T-helper 1 cell treated with Interleukin-12 subunit alpha and Interleukin-12 subunit beta and Interleukin-4 antibody, amounts not matched to agents 30 μg/mL and 1 μg/mL, for 36 hours (primary cell): Measurements from ENCODE around the gene CTU1.
A peak's percentile ranks its signal among the peaks of the same experiment; 100 is the strongest.

Source experiments
- H3K27ac Mint-ChIP-seq: one replicate; pipeline ENCODE4 v1.8.0; 2021; ENCODE audit warnings: mild to moderate bottlenecking, mixed read lengths
- H3K27me3 Mint-ChIP-seq: one replicate; pipeline ENCODE4 v1.8.0; 2021; ENCODE audit warnings: low read depth, mixed read lengths
- H3K36me3 Mint-ChIP-seq: one replicate; pipeline ENCODE4 v1.8.0; 2021; ENCODE audit warnings: low read depth, mixed read lengths
- H3K4me1 Mint-ChIP-seq: one replicate; pipeline ENCODE4 v1.8.0; 2021; ENCODE audit warnings: low read depth, mixed read lengths
- H3K4me3 Mint-ChIP-seq: one replicate; pipeline ENCODE4 v1.8.0; 2021; ENCODE audit warnings: mild to moderate bottlenecking, moderate library complexity, mixed read lengths
- H3K9me3 Mint-ChIP-seq: one replicate; pipeline ENCODE4 v1.8.0; 2021; ENCODE audit warnings: mixed read lengths

CTU1 gene

GRCh38 chr19:51124216-51124615 lies 16.0 kb upstream of the CTU1 start:
- peaks cover 5% of the 10 kb centered on the region for H3K27me3 Mint-ChIP-seq
- peak overlapping the region; percentile 53 for H3K4me3 Mint-ChIP-seq
- no peaks in the 10 kb centered on the region for H3K9me3 Mint-ChIP-seq
- H3K27ac Mint-ChIP-seq: peak overlapping the region; percentile 82
- H3K4me1 Mint-ChIP-seq: peaks cover 42% of the 10 kb centered on the region
- no peaks in the 10 kb centered on the region for H3K36me3 Mint-ChIP-seq

DNA sequence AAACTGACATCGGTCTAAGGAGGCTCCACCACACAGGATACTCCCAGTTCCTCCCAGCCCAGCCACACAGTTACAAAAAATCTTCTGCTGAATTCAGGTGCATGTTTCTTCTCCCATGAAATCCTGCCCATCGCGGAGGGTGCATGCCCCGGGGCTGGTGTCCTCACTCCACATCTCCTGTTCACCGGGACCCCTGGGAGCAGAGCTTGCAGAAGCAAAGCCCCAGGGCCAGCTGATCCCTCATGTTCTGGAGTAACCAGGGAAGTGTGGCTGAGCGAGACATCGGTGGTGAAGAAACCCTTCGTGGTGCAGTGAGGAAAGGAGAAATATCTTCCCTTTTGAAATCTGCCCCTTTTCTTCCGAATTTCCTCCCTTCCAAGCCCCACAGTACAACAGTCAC lies 15.6 kb upstream of the CTU1 start:
- H3K9me3 Mint-ChIP-seq: no peaks in the 10 kb centered on the region
- peak overlapping the region; percentile 82 for H3K27ac Mint-ChIP-seq
- H3K4me1 Mint-ChIP-seq: peaks cover 45% of the 10 kb centered on the region
- no peaks in the 10 kb centered on the region for H3K36me3 Mint-ChIP-seq
- H3K27me3 Mint-ChIP-seq: peaks cover 10% of the 10 kb centered on the region
- peak overlapping the region; percentile 53 for H3K4me3 Mint-ChIP-seq

GRCh38 chr19:51123381-51123800 lies 15.2 kb upstream of the CTU1 start:
- Mint-ChIP-seq H3K36me3 (no peaks in the 10 kb centered on the region), H3K27me3 (peaks cover 10% of the 10 kb centered on the region), H3K4me1 (peaks cover 41% of the 10 kb centered on the region), H3K27ac (peak overlapping the region; percentile 82), H3K9me3 (no peaks in the 10 kb centered on the region), H3K4me3 (peak overlapping the region; percentile 18)

DNA sequence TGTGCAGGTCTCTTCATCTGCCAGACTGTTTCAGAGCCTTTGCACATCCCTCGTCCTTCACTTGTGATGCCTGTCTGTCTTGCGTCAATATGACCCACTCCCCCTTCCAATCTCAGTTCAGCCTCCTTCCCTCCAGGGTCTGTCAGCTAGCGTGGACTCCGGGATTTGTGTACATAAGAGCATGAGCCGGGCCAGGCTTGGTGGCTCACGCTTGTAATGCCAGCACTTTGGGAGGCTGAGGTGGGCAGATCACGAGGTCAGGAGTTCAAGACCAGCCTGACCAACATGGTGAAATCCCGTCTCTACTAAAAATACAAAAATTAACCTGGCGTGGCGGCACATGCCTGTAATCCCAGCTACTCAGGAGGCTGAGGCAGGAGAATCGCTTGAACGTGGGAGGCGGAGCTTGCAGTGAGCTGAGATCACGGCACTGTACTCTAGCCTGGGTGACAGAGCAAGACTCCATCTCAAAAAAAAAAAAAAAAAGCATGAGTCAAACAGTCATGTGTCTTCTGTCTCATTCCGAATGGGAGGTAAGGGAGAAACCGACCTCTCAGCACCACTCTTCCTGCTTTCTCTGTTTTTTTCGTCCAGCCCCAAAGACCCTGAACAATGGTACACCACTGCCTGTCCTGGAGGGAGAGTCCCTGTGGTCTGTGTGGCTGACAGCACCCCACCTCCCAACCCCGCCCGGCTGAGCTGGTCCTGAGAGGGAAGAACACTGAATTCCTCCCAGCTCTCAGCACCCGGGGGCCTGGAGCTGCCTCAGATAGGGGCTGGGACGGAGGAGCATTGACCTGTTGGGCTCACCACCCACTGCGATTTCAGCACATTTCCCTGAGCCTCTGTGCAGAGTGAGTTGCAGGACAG lies 14.1 kb upstream of the CTU1 start:
- Mint-ChIP-seq H3K4me3 (peak overlapping the region; percentile 33), H3K9me3 (no peaks in the 10 kb centered on the region), H3K4me1 (peaks cover 38% of the 10 kb centered on the region), H3K27me3 (peaks cover 16% of the 10 kb centered on the region), H3K36me3 (no peaks in the 10 kb centered on the region), H3K27ac (no peak overlapping the region)

DNA sequence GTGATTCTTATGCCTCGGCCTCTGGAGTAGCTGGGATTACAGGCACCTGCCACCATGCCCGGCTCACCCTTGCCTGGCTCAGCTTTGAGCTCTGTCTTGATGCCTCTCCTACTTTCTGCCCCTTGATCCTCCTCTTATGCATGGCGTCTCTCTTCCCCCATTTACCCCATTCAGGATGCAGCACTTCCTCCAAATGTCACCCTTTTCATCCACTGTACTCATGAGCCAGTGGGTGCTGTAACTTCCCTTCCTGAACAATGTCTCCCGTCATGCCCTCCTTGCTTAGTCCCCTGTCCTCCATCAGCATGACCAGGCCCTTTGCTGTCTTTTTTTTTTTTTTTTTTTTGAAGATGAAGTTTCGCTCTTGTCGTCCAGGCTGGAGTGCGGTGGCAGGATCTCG lies 13.0 kb upstream of the CTU1 start:
- H3K27ac Mint-ChIP-seq: no peak overlapping the region
- peaks cover 24% of the 10 kb centered on the region for H3K27me3 Mint-ChIP-seq
- H3K4me1 Mint-ChIP-seq: peaks cover 32% of the 10 kb centered on the region
- H3K4me3 Mint-ChIP-seq: no peak overlapping the region
- no peaks in the 10 kb centered on the region for H3K36me3 Mint-ChIP-seq
- no peaks in the 10 kb centered on the region for H3K9me3 Mint-ChIP-seq

DNA sequence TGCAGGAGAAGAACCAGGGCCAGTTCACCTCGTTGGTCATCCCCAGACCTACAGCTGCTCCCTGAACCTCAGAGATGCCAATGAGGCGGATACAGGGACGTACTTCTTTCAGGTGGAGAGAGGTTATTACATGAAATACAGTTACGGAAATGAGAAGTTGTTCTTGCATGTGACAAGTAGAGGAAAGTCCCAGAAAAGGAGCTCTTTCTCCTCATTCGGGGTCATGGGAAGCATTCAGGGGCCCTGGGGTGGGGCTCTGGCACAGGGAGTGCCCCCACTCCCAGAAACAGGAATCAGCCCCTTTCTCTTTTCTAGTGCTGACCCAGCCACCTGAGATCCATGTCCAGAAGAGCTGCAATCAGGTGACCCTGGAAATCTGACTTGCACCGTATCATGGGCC lies 12.0 kb upstream of the CTU1 start:
- H3K4me1 Mint-ChIP-seq: peaks cover 35% of the 10 kb centered on the region
- no peaks in the 10 kb centered on the region for H3K36me3 Mint-ChIP-seq
- no peaks in the 10 kb centered on the region for H3K9me3 Mint-ChIP-seq
- H3K27me3 Mint-ChIP-seq: peaks cover 30% of the 10 kb centered on the region
- H3K4me3 Mint-ChIP-seq: no peak overlapping the region
- H3K27ac Mint-ChIP-seq: no peak overlapping the region

DNA sequence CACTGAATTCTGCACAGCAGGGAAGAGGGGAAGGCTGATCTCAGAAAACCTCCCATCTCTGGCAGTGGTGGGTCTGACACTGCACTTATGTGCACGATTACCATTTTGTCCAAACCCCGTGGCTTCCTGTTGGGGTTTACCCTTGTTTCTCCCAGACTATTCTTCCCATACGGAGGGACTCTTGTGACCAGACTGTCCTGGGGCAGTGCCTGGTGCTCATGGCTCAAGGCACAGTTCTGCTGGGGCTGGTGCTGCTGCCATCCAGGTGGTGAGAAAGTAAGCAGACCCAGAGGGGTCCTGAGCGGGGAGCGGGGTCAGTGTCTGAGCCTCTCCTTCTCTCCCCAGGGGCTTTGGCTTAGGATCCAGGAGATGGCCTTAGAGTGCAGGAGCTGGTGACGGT lies 11.4 kb upstream of the CTU1 start:
- Mint-ChIP-seq H3K4me3 (no peak overlapping the region), H3K4me1 (peaks cover 35% of the 10 kb centered on the region)

GRCh38 chr19:51119101-51119500 lies 10.9 kb upstream of the CTU1 start:
- no peaks in the 10 kb centered on the region for H3K36me3 Mint-ChIP-seq
- H3K27ac Mint-ChIP-seq: no peak overlapping the region
- no peak overlapping the region for H3K4me3 Mint-ChIP-seq
- H3K4me1 Mint-ChIP-seq: peaks cover 37% of the 10 kb centered on the region
- H3K9me3 Mint-ChIP-seq: no peaks in the 10 kb centered on the region
- H3K27me3 Mint-ChIP-seq: peaks cover 30% of the 10 kb centered on the region

More for the DNA sequence above, 11.4 kb upstream of the CTU1 start:
- H3K27me3 Mint-ChIP-seq: peaks cover 30% of the 10 kb centered on the region
- H3K36me3 Mint-ChIP-seq: no peaks in the 10 kb centered on the region
- no peak overlapping the region for H3K27ac Mint-ChIP-seq
- H3K9me3 Mint-ChIP-seq: no peaks in the 10 kb centered on the region

- H3K27ac Mint-ChIP-seq: no peak overlapping the region
- peaks cover 20% of the 10 kb centered on the region for H3K4me1 Mint-ChIP-seq
- H3K27me3 Mint-ChIP-seq: peaks cover 30% of the 10 kb centered on the region
- no peak overlapping the region for H3K4me3 Mint-ChIP-seq
- H3K9me3 Mint-ChIP-seq: no peaks in the 10 kb centered on the region
- no peaks in the 10 kb centered on the region for H3K36me3 Mint-ChIP-seq
Observed at GRCh38 chr19:51116736-51117286, 8.6 kb upstream of the CTU1 start.

GRCh38 chr19:51114087-51114729 lies 6.0 kb upstream of the CTU1 start:
- Mint-ChIP-seq H3K4me1 (peaks cover 18% of the 10 kb centered on the region), H3K4me3 (no peak overlapping the region), H3K27me3 (peaks cover 24% of the 10 kb centered on the region), H3K36me3 (no peaks in the 10 kb centered on the region), H3K9me3 (no peaks in the 10 kb centered on the region), H3K27ac (peak overlapping the region; percentile 3)

DNA sequence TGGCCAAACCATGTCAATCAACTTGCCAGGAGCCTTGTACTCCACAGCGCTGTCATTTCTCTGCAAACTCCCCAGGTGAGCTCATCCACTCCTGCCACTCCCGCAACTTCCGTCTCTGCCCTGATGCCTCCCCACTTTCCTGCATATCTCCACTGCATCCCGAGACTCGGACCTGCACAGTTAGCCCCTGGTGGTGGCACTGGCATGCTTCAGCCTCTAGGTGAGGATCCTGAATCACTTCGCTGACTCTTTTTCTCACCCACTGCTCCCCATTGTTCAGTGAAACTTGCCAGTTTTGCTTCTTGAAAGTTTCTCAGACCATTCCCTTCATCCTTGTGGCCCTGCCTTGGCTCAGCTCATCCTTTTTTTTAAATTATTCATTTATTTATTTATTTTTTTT lies 3.4 kb upstream of the CTU1 start:
- peaks cover 2% of the 10 kb centered on the region for H3K36me3 Mint-ChIP-seq
- H3K4me1 Mint-ChIP-seq: peaks cover 27% of the 10 kb centered on the region
- H3K27ac Mint-ChIP-seq: no peak overlapping the region
- H3K9me3 Mint-ChIP-seq: no peaks in the 10 kb centered on the region
- H3K27me3 Mint-ChIP-seq: peaks cover 8% of the 10 kb centered on the region
- no peak overlapping the region for H3K4me3 Mint-ChIP-seq

GRCh38 chr19:51110666-51110971 lies 2.4 kb upstream of the CTU1 start:
- H3K4me3 Mint-ChIP-seq: no peak overlapping the region
- H3K4me1 Mint-ChIP-seq: peaks cover 32% of the 10 kb centered on the region
- no peak overlapping the region for H3K27ac Mint-ChIP-seq
- H3K36me3 Mint-ChIP-seq: peaks cover 7% of the 10 kb centered on the region
- no peaks in the 10 kb centered on the region for H3K9me3 Mint-ChIP-seq
- H3K27me3 Mint-ChIP-seq: no peaks in the 10 kb centered on the region

GRCh38 chr19:51108805-51109146 lies 567 bp upstream of the CTU1 start:
- Mint-ChIP-seq H3K9me3 (no peaks in the 10 kb centered on the region), H3K36me3 (peaks cover 16% of the 10 kb centered on the region), H3K27ac (peak overlapping the region; percentile 92), H3K27me3 (no peaks in the 10 kb centered on the region), H3K4me3 (peak overlapping the region; percentile 93), H3K4me1 (peaks cover 25% of the 10 kb centered on the region)

GRCh38 chr19:51107406-51108065 lies 673 bp downstream of the CTU1 start:
- Mint-ChIP-seq H3K4me3 (peak overlapping the region; percentile 93), H3K9me3 (no peaks in the 10 kb centered on the region), H3K4me1 (peaks cover 28% of the 10 kb centered on the region), H3K27me3 (no peaks in the 10 kb centered on the region), H3K27ac (peak overlapping the region; percentile 92), H3K36me3 (peaks cover 21% of the 10 kb centered on the region)

GRCh38 chr19:51103926-51104341 lies 4.3 kb downstream of the CTU1 start:
- Mint-ChIP-seq H3K4me3 (no peak overlapping the region), H3K9me3 (no peaks in the 10 kb centered on the region), H3K36me3 (peaks cover 24% of the 10 kb centered on the region), H3K27ac (no peak overlapping the region), H3K4me1 (peaks cover 29% of the 10 kb centered on the region), H3K27me3 (no peaks in the 10 kb centered on the region)
